Osteoblast (primary cell): ENCODE measurements around the gene AQR. TPM values are rescaled to one million over a fixed set of nuclear protein-coding genes. Genes with fewer than 3 reads are reported as not detected.

Experiments used
- DNase-seq: peaks from one replicate; pipeline ENCODE4 v3.0.0; 2011; ENCODE audit warnings: low spot score, mixed read lengths; ENCODE audit not compliant: insufficient read length; ENCODE audit errors: missing footprints
- H2AFZ ChIP-seq: 2 replicates; pipeline ENCODE4 v1.6.0; 2011; ENCODE audit warnings: mild to moderate bottlenecking, low read length
- H3K27ac ChIP-seq: 2 replicates; pipeline ENCODE4 v1.5.1; 2011; ENCODE audit warnings: mild to moderate bottlenecking, low read depth, low read length, moderate library complexity
- H3K27me3 ChIP-seq: 2 replicates; pipeline ENCODE4 v1.6.0; 2012; ENCODE audit warnings: mild to moderate bottlenecking, control low read depth, inconsistent platforms, low read length, moderate library complexity; ENCODE audit not compliant: insufficient read depth
- H3K36me3 ChIP-seq: 2 replicates; pipeline ENCODE4 v1.5.1; 2011; ENCODE audit warnings: mild to moderate bottlenecking, low read length, control low read depth, moderate library complexity; ENCODE audit not compliant: insufficient read depth
- H3K4me1 ChIP-seq: 2 replicates; pipeline ENCODE4 v1.5.1; 2011; ENCODE audit warnings: mild to moderate bottlenecking, low read length, control low read depth, moderate library complexity; ENCODE audit not compliant: insufficient read depth
- H3K4me2 ChIP-seq: 2 replicates; pipeline ENCODE4 v1.6.0; 2011; ENCODE audit warnings: mild to moderate bottlenecking, low read length; ENCODE audit not compliant: insufficient read depth
- H3K4me3 ChIP-seq: fragments of 200-600 bp; sonication (generic); 3 replicates; pipeline ENCODE4 v1.5.1; 2012; ENCODE audit warnings: mild to moderate bottlenecking, low read length, inconsistent platforms; ENCODE audit not compliant: insufficient read depth
- H3K79me2 ChIP-seq: 2 replicates; pipeline ENCODE4 v1.6.0; 2012; ENCODE audit warnings: mild to moderate bottlenecking, low read length, control low read depth, inconsistent platforms; ENCODE audit not compliant: insufficient read depth
- H3K9me3 ChIP-seq: 2 replicates; pipeline ENCODE4 v1.5.1; 2011; ENCODE audit warnings: low read depth, low read length, control low read depth
- H4K20me1 ChIP-seq: 2 replicates; pipeline ENCODE4 v1.6.0; 2012; ENCODE audit warnings: mild to moderate bottlenecking, low read length, control low read depth; ENCODE audit not compliant: insufficient read depth
- CTCF ChIP-seq: IDR thresholded peaks from 2 replicates; pipeline ENCODE4 v1.5.1; 2011; ENCODE audit warnings: mild to moderate bottlenecking, low read depth, low read length, moderate library complexity; ENCODE audit errors: extremely low read depth
- total RNA-seq: library from RNA; depleted of rRNA; stranded (reverse); fragments of >200 nt; gene quantifications from 2 replicates; pipeline ENCODE4 v1.2.3, GENCODE V29; 2012

AQR gene
- total RNA-seq, 1 donor = 24.6 TPM

DNA sequence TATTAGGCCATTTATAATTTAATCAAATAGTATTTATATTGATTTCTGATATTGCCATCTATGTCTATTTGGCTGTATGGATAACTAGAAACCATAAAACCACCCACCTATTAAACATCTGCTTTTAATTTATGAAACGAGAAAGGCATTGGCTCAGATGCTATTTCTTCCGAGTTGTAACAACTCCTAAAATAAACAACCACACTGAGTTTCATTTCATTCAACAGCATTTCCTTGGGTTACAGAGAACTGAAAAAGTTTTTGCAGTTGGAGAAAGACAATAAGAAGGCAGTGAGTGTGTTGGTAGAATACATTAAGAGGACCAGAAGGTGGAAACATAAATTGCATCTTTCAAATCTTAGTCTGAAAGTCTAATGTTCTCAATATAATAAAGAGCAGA lies 79.1 kb downstream of the AQR start:
- DNase-seq = no peak
- no peaks in the 10 kb centered on the region for H4K20me1 ChIP-seq
- H3K4me3 ChIP-seq = no peak overlapping the region
- TF ChIP-seq CTCF = no peak
- H3K4me2 ChIP-seq = no peak overlapping the region
- no peak overlapping the region for H2AFZ ChIP-seq
- H3K9me3 ChIP-seq = peaks cover 3% of the 10 kb centered on the region
- H3K27me3 ChIP-seq = no peaks in the 10 kb centered on the region
- no peak overlapping the region for H3K27ac ChIP-seq
- H3K4me1 ChIP-seq = no peaks in the 10 kb centered on the region
- H3K79me2 ChIP-seq = no peaks in the 10 kb centered on the region
- H3K36me3 ChIP-seq = peaks cover 10% of the 10 kb centered on the region

GRCh38 chr15:34889476-34889875 lies 80.1 kb downstream of the AQR start:
- Histone ChIP-seq H3K4me2 (no peak overlapping the region), H3K27ac (no peak overlapping the region), H3K27me3 (no peaks in the 10 kb centered on the region), H4K20me1 (no peaks in the 10 kb centered on the region), H2AFZ (no peak overlapping the region), H3K79me2 (no peaks in the 10 kb centered on the region), H3K4me3 (no peak overlapping the region), H3K36me3 (peaks cover 10% of the 10 kb centered on the region), H3K9me3 (peaks cover 3% of the 10 kb centered on the region), H3K4me1 (no peaks in the 10 kb centered on the region)
- no peak for DNase-seq
- TF ChIP-seq CTCF = no peak

GRCh38 chr15:34886134-34886533 lies 83.4 kb downstream of the AQR start:
- H3K27ac ChIP-seq = no peak overlapping the region
- no peak for TF ChIP-seq CTCF
- DNase-seq = peak; percentile 54

DNA sequence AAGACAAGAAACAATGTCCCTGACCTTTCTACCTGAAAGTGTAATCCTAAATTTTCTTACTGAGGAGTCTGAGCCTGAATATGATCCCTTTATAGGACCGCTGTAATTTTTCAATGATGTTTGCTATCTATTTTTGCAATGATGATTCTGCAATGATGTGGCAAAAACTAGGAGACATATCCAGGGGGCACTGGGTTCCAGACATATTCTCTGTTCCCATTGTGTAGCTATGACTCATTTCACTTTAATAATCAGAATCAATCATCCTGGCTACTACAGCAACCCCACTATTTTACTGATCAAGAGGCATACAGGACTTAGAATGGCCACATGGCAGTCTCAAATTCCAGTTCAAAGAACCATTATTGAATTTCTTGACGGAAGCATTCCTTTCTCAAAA lies 85.9 kb downstream of the AQR start:
- TF ChIP-seq CTCF = no peak
- Histone ChIP-seq H2AFZ (no peak overlapping the region), H3K36me3 (peaks cover 14% of the 10 kb centered on the region), H3K4me1 (no peaks in the 10 kb centered on the region), H3K4me2 (no peak overlapping the region), H3K9me3 (no peaks in the 10 kb centered on the region), H4K20me1 (no peaks in the 10 kb centered on the region), H3K4me3 (no peak overlapping the region), H3K27me3 (no peaks in the 10 kb centered on the region), H3K27ac (no peak overlapping the region), H3K79me2 (no peaks in the 10 kb centered on the region)
- no peak for DNase-seq

More at GRCh38 chr15:34886134-34886533, 83.4 kb downstream of the AQR start:
- no peaks in the 10 kb centered on the region for H3K9me3 ChIP-seq
- no peak overlapping the region for H3K4me2 ChIP-seq
- H3K36me3 ChIP-seq = peaks cover 14% of the 10 kb centered on the region
- no peak overlapping the region for H3K4me3 ChIP-seq
- H2AFZ ChIP-seq = no peak overlapping the region
- H3K4me1 ChIP-seq = no peaks in the 10 kb centered on the region
- H4K20me1 ChIP-seq = no peaks in the 10 kb centered on the region
- no peaks in the 10 kb centered on the region for H3K27me3 ChIP-seq
- no peaks in the 10 kb centered on the region for H3K79me2 ChIP-seq
